Epithelial cell of proximal tubule (primary cell): Measurements from ENCODE around the gene MEIKIN. TPM values are rescaled to one million over a fixed set of nuclear protein-coding genes. Genes with fewer than 3 reads are reported as not detected.

ENCODE experiments used
- DNase-seq: peaks from one replicate; pipeline ENCODE4 v3.0.0-alpha.2; 2011; ENCODE audit warnings: low read depth
- H3K4me3 ChIP-seq: 2 replicates; pipeline ENCODE4 v1.5.1; 2011; ENCODE audit warnings: low read depth, mild to moderate bottlenecking, low read length
- total RNA-seq: library from RNA; depleted of rRNA; stranded (reverse); fragments of >200 nt; gene quantifications from 2 replicates; pipeline ENCODE4 v1.2.3, GENCODE V29; 2015
- TF ChIP-seq, protein P1 (sequence below): conservative IDR thresholded peaks from 2 replicates; pipeline ENCODE4 v1.5.1; 2012; ENCODE audit warnings: low read depth, mild to moderate bottlenecking, low read length

Gene MEIKIN
- total RNA-seq, 1 donor from 2014 or later = not detected

DNA sequence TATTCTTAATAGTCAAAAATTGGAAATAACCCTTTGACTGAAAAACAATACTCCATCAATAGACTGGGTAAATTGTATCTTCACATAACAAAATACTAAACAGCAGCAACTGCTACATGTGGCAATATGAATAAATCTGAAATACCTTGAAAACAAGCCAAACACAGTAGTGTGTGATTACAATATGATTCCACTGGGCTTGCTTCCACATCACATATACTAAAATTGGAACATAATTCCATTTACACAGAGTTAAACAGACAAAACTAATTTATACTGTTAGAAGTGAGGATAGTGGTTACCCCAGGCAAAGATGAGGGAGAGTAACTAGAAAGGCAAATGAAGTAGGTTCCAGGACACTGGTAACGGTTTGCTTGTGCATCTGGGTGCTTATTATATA, 169.0 kb downstream of the MEIKIN start:
- DNase-seq = no peak
- H3K4me3 ChIP-seq = no peak overlapping the region
- TF ChIP-seq, protein P1, sequence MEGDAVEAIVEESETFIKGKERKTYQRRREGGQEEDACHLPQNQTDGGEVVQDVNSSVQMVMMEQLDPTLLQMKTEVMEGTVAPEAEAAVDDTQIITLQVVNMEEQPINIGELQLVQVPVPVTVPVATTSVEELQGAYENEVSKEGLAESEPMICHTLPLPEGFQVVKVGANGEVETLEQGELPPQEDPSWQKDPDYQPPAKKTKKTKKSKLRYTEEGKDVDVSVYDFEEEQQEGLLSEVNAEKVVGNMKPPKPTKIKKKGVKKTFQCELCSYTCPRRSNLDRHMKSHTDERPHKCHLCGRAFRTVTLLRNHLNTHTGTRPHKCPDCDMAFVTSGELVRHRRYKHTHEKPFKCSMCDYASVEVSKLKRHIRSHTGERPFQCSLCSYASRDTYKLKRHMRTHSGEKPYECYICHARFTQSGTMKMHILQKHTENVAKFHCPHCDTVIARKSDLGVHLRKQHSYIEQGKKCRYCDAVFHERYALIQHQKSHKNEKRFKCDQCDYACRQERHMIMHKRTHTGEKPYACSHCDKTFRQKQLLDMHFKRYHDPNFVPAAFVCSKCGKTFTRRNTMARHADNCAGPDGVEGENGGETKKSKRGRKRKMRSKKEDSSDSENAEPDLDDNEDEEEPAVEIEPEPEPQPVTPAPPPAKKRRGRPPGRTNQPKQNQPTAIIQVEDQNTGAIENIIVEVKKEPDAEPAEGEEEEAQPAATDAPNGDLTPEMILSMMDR = no peak

DNA sequence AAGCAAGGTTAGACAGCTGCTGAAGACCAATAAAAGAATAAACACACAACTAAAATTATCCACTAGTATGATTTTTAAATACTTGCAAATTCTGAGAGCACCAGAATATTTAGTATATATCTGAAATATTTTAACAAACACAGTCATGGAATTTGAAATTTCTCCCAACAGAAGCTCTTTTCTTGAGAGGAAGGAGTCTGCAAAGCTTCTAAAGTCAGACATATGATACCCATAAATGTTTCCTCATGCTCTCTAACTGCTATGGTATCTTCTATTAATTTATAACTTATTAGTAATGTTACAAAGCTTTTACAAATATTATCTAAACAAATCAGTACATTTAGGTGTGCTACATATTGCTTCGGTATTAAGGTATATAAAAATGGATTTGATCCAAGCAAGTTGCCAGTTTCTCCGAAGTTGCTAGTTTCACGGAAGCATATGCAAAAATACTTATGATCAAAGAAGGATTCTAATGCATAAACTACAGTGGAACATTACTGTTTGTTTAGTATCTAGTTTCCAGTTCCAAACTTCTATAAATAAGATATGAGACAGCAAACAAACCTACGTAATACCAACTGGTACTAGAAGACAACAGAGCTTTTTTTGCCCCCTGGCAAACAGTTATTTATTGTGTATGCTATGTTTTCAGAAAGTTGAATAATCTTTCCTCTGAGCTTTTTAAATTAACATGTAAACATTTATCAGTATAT, 170.7 kb downstream of the MEIKIN start:
- no peak for DNase-seq
- TF ChIP-seq, protein P1 = no peak

DNA sequence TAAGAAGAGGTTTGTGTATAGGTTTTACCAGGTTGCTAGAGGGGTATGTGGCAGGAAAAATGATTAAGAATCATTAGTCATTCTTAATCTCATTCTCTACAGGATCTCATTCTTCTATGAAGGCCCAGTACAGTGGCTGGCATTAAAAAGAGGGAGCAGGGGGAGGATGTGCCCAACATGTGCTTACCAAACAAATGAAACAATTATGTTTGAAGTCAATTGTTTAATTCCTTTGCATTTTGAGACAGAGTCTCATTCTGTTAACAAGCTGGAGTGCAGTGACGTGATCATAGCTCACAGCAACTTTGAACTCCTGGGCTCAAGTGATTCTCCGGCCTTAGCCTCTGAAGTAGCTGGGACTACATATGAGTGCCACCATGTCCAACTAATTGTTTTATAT, 171.7 kb downstream of the MEIKIN start:
- no peak overlapping the region for H3K4me3 ChIP-seq
- TF ChIP-seq, protein P1 = no peak
- DNase-seq = no peak

More for the DNA sequence above, 170.7 kb downstream of the MEIKIN start:
- no peak overlapping the region for H3K4me3 ChIP-seq

DNA sequence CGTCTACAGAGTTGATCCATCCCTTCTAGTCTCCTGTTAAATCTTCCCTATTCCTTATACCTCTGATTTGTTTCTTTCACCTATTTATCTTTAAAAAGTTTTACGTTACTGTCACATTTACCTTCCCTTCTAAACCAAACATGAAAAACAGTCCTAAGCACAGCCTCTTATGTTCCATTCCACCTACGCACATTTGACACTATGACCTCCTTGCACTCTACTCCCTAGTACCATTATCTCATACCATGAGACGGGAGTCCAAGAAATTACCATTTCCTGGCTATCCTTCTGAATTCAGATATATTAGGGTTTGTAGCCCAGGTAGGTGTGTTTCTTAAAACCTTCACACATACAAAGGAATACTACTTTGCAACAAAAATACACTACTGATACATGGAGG, 173.8 kb downstream of the MEIKIN start:
- no peak for DNase-seq
- H3K4me3 ChIP-seq = no peak overlapping the region
- TF ChIP-seq, protein P1 = no peak

DNA sequence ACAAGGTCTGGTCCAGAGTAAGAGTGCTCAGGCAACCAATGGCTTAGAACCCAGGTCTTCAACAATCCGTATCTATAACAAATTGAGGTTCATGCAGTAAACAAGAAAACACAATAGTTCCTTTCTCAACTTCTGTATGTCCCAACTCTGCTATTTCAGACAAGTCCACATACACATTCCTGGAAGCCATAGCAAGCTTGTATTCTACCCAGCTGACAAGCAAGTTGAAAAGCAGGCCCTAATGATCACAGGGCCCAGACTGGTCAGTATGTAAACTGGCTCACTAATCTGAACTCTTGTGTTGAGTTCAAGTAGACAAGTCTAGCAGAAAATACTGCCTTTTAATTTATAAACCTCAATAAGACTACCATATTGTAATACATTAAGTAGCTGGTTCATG, 175.5 kb downstream of the MEIKIN start:
- DNase-seq = no peak
- TF ChIP-seq, protein P1 = no peak
- H3K4me3 ChIP-seq = no peak overlapping the region

DNA sequence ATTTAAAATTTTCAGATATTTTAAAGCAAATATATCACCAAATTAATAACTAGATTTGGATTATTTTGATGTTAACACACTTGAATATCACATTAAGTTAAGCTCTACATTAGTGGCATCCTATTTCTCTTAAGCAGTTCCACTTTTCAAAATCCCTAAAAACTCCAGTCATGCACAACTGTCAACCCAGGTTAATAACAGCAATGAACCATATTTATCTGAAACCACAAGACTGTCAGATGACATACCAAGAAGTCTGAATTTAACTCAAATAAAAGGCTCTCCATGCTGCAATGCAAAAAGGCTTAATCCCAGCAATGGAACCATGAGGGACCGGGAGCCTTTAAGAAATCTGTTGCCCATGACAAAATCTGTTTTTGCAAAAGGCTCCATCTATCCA, 176.1 kb downstream of the MEIKIN start:
- no peak overlapping the region for H3K4me3 ChIP-seq
- DNase-seq = no peak

More for the DNA sequence above, 176.1 kb downstream of the MEIKIN start:
- TF ChIP-seq, protein P1 = no peak
